Panc1 (cell line): ENCODE measurements around the gene KCNQ2. TPM values are rescaled to one million over a fixed set of nuclear protein-coding genes. Genes with fewer than 3 reads are reported as not detected.

Experiments
- ATAC-seq: fragments of 200-7000 bp; cut with Tn5 transposase; 2 replicates; pipeline ENCODE4 v1.9.1; 2020; ENCODE audit warnings: mild to moderate bottlenecking, moderate library complexity
- BruUV-seq: library from RNA; stranded (reverse); fragments of 400-500 nt; replicated peaks from 2 replicates; lab custom pipeline; 2021; lab: Mats Ljungman, UMichigan
- CTCF ChIA-PET: fragments of 300-600 bp; sonication (Branson Sonifier 250); formaldehyde crosslinking; loops from one replicate; lab custom pipeline; 2022; ENCODE audit warnings: antibody characterized with exemption; lab: Charles Lee
- POLR2A ChIA-PET: fragments of 300-600 bp; sonication (Branson Sonifier 250); formaldehyde crosslinking; loops from one replicate; lab custom pipeline; 2022; ENCODE audit warnings: antibody characterized with exemption; lab: Charles Lee
- DNase-seq: peaks from one replicate; pipeline ENCODE4 v3.0.0-alpha.2; 2010; ENCODE audit warnings: low read depth, low spot score
- H3K27ac ChIP-seq: 2 replicates; pipeline ENCODE4 v1.5.1; 2011; ENCODE audit warnings: mild to moderate bottlenecking, low read length, inconsistent platforms
- H3K27me3 ChIP-seq: fragments of 200-500 bp; sonication (Bioruptor generic); 2 replicates; pipeline ENCODE4 v1.6.0; 2014; ENCODE audit warnings: low read length, inconsistent platforms; ENCODE audit not compliant: control insufficient read depth, insufficient read depth
- H3K36me3 ChIP-seq: fragments of 200-500 bp; sonication (Bioruptor generic); 2 replicates; pipeline ENCODE4 v1.5.1; 2014; ENCODE audit warnings: inconsistent platforms, mild to moderate bottlenecking, low read length, moderate library complexity; ENCODE audit not compliant: control insufficient read depth, insufficient read depth
- H3K4me1 ChIP-seq: 2 replicates; pipeline ENCODE4 v1.5.1; 2011; ENCODE audit warnings: inconsistent platforms, mild to moderate bottlenecking, low read length, moderate library complexity; ENCODE audit not compliant: control insufficient read depth, insufficient read depth
- H3K4me3 ChIP-seq, 2 experiments: 2 replicates each; pipeline ENCODE4 v1.5.1; 2011 to 2012; ENCODE audit warnings: low read depth in 2 of 2, low read length in 2 of 2, mild to moderate bottlenecking in 2 of 2, inconsistent platforms in 1 of 2, moderate library complexity in 1 of 2
- H3K9me3 ChIP-seq: fragments of 200-500 bp; sonication (Bioruptor generic); 2 replicates; pipeline ENCODE4 v1.5.1; 2014; ENCODE audit warnings: low read depth, mild to moderate bottlenecking, inconsistent platforms, low read length, moderate library complexity; ENCODE audit not compliant: control insufficient read depth, insufficient read depth
- CTCF ChIP-seq: fragments of 450-650 bp; IDR thresholded peaks from 2 replicates; pipeline ENCODE4 v1.5.1; 2017; ENCODE audit warnings: mild to moderate bottlenecking
- POLR2AphosphoS5 ChIP-seq: IDR thresholded peaks from 2 replicates; pipeline ENCODE4 v1.6.1; 2012; ENCODE audit warnings: mild to moderate bottlenecking, low read depth, low read length, moderate library complexity
- REST ChIP-seq, 2 experiments: IDR thresholded peaks; 2 replicates each; pipeline ENCODE4 v1.6.1; 2011 to 2012; ENCODE audit warnings: low read depth in 2 of 2, control low read depth in 1 of 2, low read length in 1 of 2, mild to moderate bottlenecking in 1 of 2, moderate library complexity in 1 of 2; ENCODE audit not compliant: insufficient read depth in 1 of 2
- SIN3A ChIP-seq: IDR thresholded peaks from 2 replicates; pipeline ENCODE4 v1.6.1; 2012; ENCODE audit warnings: low read depth, mild to moderate bottlenecking, low read length, moderate library complexity, borderline replicate concordance; ENCODE audit not compliant: insufficient read depth
- TCF7L2 ChIP-seq: IDR thresholded peaks from 2 replicates; pipeline ENCODE4 v1.6.1; 2011; ENCODE audit warnings: mild to moderate bottlenecking, low read depth, low read length, inconsistent platforms
- in situ Hi-C: cut with HindIII; loops from 2 replicates; pipeline ENCODE4 v1.10.0; 2016; ENCODE audit warnings: low sequenced_read_pairs, low pct_unique_long_range_greater_than_20kb
- intact Hi-C: fragments of 100-400 bp; cut with micrococcal nuclease; formaldehyde crosslinking; loops from one replicate; pipeline ENCODE4 v1.10.0; 2022; ENCODE audit not compliant: unreplicated experiment
- total RNA-seq: library from RNA; stranded (reverse); gene quantifications from one replicate; pipeline ENCODE4 v1.2.1, GENCODE V29; 2021; ENCODE audit not compliant: unreplicated experiment

The KCNQ2 gene
- total RNA-seq, 1 experiment from 2014 or later = 19.4 TPM

DNA sequence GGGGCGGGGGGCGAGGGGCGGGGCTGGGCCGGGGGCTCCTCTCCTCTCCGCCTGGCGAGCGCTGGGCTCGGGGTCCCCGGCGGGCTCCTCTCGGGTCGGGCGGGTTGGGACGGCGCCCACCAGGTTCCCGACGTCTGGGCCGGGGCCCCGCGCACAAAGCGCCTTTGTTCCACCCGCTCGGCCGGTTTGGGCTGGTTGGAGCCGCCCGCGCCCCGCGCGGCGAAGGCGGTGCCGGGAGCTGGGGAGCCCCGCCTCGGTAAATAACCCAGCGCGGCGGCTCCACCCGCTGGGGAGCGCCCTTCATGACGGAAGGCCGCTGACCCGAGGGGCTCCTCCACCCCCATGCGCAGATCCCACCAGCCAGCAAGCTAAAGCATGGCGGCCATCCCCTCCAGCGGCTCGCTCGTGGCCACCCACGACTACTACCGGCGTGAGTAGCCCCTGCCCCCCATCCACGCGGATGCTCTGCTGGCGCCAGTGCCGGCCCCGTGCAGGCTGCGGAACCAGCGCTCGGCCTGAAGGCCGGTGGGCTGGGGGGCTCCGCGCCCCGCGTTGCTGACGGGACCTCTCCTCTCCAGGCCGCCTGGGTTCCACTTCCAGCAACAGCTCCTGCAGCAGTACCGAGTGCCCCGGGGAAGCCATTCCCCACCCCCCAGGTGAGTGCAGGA, 48.6 kb upstream of the KCNQ2 start:
- Histone ChIP-seq H3K27me3 (no peaks in the 10 kb centered on the region), H3K9me3 (no peaks in the 10 kb centered on the region), H3K4me1 (peaks cover 7% of the 10 kb centered on the region), H3K36me3 (peaks cover 4% of the 10 kb centered on the region; the same call in 1 of the 2 replicates), H3K4me3 (peak overlapping the region; percentile 79 to 80), H3K27ac (peak overlapping the region; percentile 77)
- TF ChIP-seq POLR2AphosphoS5 (0 out of 2 replicates have a peak, but pooled peaks have one; percentile 8), SIN3A (no peak), TCF7L2 (peak; percentile 63; the same call in 1 of the 2 replicates)
- peak; percentile 75 for ATAC-seq
- TSS peak; percentile 79 for BruUV-seq
- ChIA-PET CTCF (interaction anchor here (0.6 to 1.5 kb wide), 3 partner anchors 16 to 85 kb away, joined by 7 to 10 read pairs (median 9); partner anchors contain the start of gene PTK6), POLR2A (interaction anchor here (0.6 to 1.9 kb wide), 3 partner anchors 11 to 34 kb away, joined by 3 to 5 read pairs (median 4); partner anchors contain the start of gene PTK6)
- intact Hi-C loops = no loop called here
- in situ Hi-C loops = no loop called here
- no peak for DNase-seq

DNA sequence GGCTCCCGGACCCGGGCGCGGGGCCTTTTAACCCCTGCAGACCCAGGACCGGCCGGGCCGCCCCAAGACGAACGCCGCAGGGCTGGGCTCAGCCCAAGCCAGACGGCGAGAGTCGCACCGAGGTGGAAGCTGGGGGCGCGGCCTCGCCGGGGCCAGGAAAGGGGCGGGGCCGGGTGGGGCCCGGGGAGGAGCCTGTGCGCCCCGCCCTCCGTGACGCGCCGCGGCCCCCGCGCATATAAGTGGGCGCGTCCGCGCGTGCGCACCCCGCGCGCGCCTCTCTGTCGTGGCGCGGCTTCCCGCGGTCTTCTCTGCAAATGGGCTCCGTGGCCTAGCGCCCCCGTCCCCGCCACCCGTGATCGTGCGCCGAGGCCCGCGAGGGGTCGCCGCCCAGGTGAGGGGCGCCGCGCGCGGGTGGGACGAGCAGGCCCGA, 48.1 kb upstream of the KCNQ2 start, which contains the start of gene PPDPF:
TSS of gene PPDPF (plus strand) at position 262 of the 430 bp plus-strand sequence. CDS start 544 bp downstream, outside the sequence.
- ChIA-PET CTCF (interaction anchor here (1.5 kb wide), 1 partner anchor 17 kb away, joined by 10 read pairs; the partner anchor contains the start of gene PTK6), POLR2A (interaction anchor here (0.6 to 1.9 kb wide), 2 partner anchors 17 to 454 kb away, joined by 5 to 12 read pairs; partner anchors contain the start of gene PTK6)
- Histone ChIP-seq H3K36me3 (peaks cover 4% of the 10 kb centered on the region; the same call in 1 of the 2 replicates), H3K4me1 (peaks cover 7% of the 10 kb centered on the region), H3K9me3 (no peaks in the 10 kb centered on the region), H3K27ac (peak within 1 kb of the TSS; percentile 80), H3K27me3 (no peaks in the 10 kb centered on the region), H3K4me3 (peak within 1 kb of the TSS; percentile 79 to 80)
- no TSS peak for BruUV-seq
- ATAC-seq (peak; percentile 86), DNase-seq (no peak)
- in situ Hi-C loops = no loop called here
- TF ChIP-seq TCF7L2 (no peak), REST (IDR thresholded peaks at IDR 0.05; ENCODE audit: insufficient read depth in 1 of 2, low read depth in 2 of 2, low read length in 1 of 2) (no peak), CTCF (no peak), SIN3A (no peak), POLR2AphosphoS5 (peak; percentile 65)
- intact Hi-C loops = no loop called here
